Right lobe of liver (tissue), 6 donors: Measurements from ENCODE around the gene SERINC5. TPM values are rescaled to one million over a fixed set of nuclear protein-coding genes. Genes with fewer than 3 reads are reported as not detected.
A peak's percentile ranks its signal among the peaks of the same experiment; 100 is the strongest.

Experiments
- ATAC-seq, 4 donors: fragments of 200-7000 bp; cut with Tn5 transposase; one replicate each; pipeline ENCODE4 v1.9.1; 2020; ENCODE audit warnings: mild to moderate bottlenecking in 4 of 4, moderate library complexity in 4 of 4
- DNase-seq, 3 donors: peaks; one replicate each; pipeline ENCODE4 v3.0.0-alpha.2; 2020
- H3K27ac ChIP-seq, 3 donors: fragments of 200-600 bp; one replicate each; pipeline ENCODE4 v1.8.0; 2022
- H3K27me3 ChIP-seq, 2 donors: fragments of 200-600 bp; one replicate each; pipeline ENCODE4 v1.8.0; 2022
- H3K36me3 ChIP-seq, 4 donors: fragments of 200-600 bp; sonication (generic) in 1 of 4; one replicate each; pipeline versions ENCODE4 v1.5.1 to v1.8.0; 2017 to 2022; ENCODE audit warnings: control low read depth in 1 of 4
- H3K4me1 ChIP-seq, 4 donors: fragments of 200-600 bp; sonication (generic) in 1 of 4; one replicate each; pipeline versions ENCODE4 v1.5.1 to v1.8.0; 2017 to 2022; ENCODE audit warnings: control low read depth in 1 of 4
- H3K4me3 ChIP-seq, 3 donors: fragments of 200-600 bp; one replicate each; pipeline ENCODE4 v1.8.0; 2022
- H3K9me3 ChIP-seq, 4 donors: fragments of 200-600 bp; sonication (generic) in 1 of 4; one replicate each; pipeline versions ENCODE4 v1.5.1 to v1.8.0; 2017 to 2022; ENCODE audit warnings: control low read depth in 1 of 4
- POLR2A ChIP-seq: fragments of 450-650 bp; IDR thresholded peaks from one replicate; pipeline ENCODE4 v1.6.1; 2017; ENCODE audit warnings: antibody characterized with exemption, mild to moderate bottlenecking
- WGBS: methylation state at CpG from one replicate; pipeline ENCODE4 v1.1.6; 2018; ENCODE audit warnings: low coverage, low lambda C conversion rate; ENCODE audit not compliant: insufficient coverage; ENCODE audit errors: missing lambda C conversion rate; 5-methylcytosine and 5-hydroxymethylcytosine counted together
- intact Hi-C, 2 donors: fragments of 100-400 bp; cut with DNase I; formaldehyde crosslinking; loops; one replicate each; pipeline versions ENCODE4 v1.11.2 to v1.14.1; 2022
- total RNA-seq, 6 experiments: library from RNA; depleted of rRNA in 2 of 6; stranded (reverse); fragments of >200 nt in 2 of 6; fragmentation: NEBNext Ultra II Directional in 3 of 6; extraction: Animal tissue kit (Norgen Biotek cat#: 25700) in 3 of 6; gene quantifications; one replicate each; pipeline versions ENCODE4 v1.1.0 to v1.2.4, GENCODE V29; 2016 to 2023
- TF ChIP-seq, protein P1 (sequence below), 4 donors: fragments of 200-600 bp in 3 of 4; fragments of 450-650 bp in 1 of 4; IDR thresholded peaks; one replicate each; pipeline versions ENCODE4 v1.5.1 to v1.8.0; 2016 to 2022; ENCODE audit warnings: antibody characterized with exemption in 4 of 4, mild to moderate bottlenecking in 2 of 4
- donor health status: DM: no; HTN: yes; CAD: no.
- donor health status: DM: no; HTN: no; CAD: no.
- donor health status: DM: no; HTN: no; CAD: no.
- donor health status: DM: no; HTN: yes; CAD: no.
- donor health status: DM: no; HTN: yes; CAD: no.

SERINC5 gene
- total RNA-seq, 6 experiments from 2014 or later: 30.1 to 82.1 (median 57.9) TPM

DNA sequence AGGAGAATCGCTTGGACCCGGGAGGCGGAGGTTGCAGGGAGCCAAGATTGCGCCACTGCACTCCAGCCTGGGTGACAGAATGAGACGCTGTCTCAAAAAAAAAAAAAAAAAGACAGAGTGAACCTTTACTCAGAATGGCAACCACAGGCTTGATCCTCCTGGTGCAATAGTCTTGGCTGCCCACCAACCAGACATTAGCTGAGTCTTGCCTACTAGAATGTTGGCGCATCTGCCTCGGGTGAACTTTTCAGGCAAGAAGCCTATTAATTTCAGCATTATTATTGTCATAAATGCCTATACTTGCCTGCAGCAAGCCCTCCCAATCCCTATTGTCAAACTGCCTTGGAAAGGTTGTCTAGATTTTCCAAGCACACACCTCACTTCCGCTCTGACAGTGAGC is 4.2 kb downstream of the SERINC5 start:
- no peak for TF ChIP-seq POLR2A
- TF ChIP-seq, protein P1, sequence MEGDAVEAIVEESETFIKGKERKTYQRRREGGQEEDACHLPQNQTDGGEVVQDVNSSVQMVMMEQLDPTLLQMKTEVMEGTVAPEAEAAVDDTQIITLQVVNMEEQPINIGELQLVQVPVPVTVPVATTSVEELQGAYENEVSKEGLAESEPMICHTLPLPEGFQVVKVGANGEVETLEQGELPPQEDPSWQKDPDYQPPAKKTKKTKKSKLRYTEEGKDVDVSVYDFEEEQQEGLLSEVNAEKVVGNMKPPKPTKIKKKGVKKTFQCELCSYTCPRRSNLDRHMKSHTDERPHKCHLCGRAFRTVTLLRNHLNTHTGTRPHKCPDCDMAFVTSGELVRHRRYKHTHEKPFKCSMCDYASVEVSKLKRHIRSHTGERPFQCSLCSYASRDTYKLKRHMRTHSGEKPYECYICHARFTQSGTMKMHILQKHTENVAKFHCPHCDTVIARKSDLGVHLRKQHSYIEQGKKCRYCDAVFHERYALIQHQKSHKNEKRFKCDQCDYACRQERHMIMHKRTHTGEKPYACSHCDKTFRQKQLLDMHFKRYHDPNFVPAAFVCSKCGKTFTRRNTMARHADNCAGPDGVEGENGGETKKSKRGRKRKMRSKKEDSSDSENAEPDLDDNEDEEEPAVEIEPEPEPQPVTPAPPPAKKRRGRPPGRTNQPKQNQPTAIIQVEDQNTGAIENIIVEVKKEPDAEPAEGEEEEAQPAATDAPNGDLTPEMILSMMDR (IDR thresholded peaks at IDR 0.05): no peak
- intact Hi-C loops: no loop called here

DNA sequence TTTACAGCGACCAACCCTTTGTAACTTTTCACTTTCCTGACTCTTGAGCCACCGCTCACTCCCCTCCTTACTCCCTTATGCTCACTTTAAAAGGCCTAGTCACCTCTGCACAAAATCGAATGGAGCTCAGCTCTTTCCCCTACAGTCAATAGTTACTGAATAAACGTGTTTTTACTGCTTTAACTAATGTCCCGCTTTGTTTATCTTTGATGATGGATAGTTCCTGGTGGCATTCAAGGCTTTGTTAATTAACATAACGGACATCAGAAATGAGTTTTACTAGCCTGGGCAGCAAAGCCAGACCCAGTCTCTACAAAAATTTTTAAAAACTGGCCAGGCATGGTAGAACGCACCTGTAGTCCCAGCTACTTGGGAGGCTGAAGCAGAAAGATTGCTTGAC is 5.0 kb downstream of the SERINC5 start:
- Histone ChIP-seq H3K9me3 (no peaks in the 10 kb centered on the region), H3K4me3 (no peak overlapping the region), H3K27ac (no peak overlapping the region), H3K27me3 (no peaks in the 10 kb centered on the region), H3K36me3 (no peaks in the 10 kb centered on the region), H3K4me1 (peaks cover 0 to 57% (median 20%) of the 10 kb centered on the region in 4 donors)
- intact Hi-C loops: no loop called here
- TF ChIP-seq, protein P1 (IDR thresholded peaks at IDR 0.05): no peak
- TF ChIP-seq POLR2A: no peak
- ATAC-seq (peak in 1 of 4 donors; percentile 19), DNase-seq (no peak)
- WGBS: 47% methylated on average over 6 of the region's 7 CpGs

More for the DNA sequence above, 4.2 kb downstream of the SERINC5 start:
- no peaks in the 10 kb centered on the region for H3K27me3 ChIP-seq
- peak overlapping the region in 1 of 3 donors; percentile 97 for H3K27ac ChIP-seq
- H3K4me1 ChIP-seq: peaks cover 0 to 49% (median 18%) of the 10 kb centered on the region in 4 donors
- peak in 2 of 4 donors; percentile 2 to 46 for ATAC-seq
- no peak overlapping the region for H3K4me3 ChIP-seq
- H3K9me3 ChIP-seq: no peaks in the 10 kb centered on the region
- H3K36me3 ChIP-seq: no peaks in the 10 kb centered on the region
- DNase-seq: peak; percentile 57 to 90 (median 66)
- 33% methylated on average over 8 of the region's 8 CpGs for WGBS

DNA sequence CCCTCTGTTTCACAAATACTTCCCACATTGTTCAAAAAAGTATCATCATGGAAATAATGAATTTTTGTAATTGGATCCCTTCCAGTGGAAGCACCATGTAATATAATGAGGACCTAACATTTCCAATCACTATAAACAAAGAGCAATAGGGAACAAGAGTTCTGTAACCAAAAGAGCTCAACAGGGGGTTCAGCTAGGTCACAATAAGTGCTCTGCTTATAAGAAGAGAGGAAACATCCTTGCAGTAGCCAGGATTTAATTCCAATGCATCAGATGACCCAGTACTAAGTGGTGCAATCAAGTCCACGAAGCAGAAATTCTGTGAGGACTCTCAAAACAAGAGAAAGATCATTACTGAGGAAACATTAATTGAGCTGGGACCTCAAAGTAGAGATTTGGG is 5.9 kb downstream of the SERINC5 start:
- no peaks in the 10 kb centered on the region for H3K36me3 ChIP-seq
- no peak overlapping the region for H3K27ac ChIP-seq
- no peak for ATAC-seq
- no peak for DNase-seq
- no peaks in the 10 kb centered on the region for H3K27me3 ChIP-seq
- no peak overlapping the region for H3K4me3 ChIP-seq
- intact Hi-C loops: no loop called here
- peaks cover 0 to 58% (median 20%) of the 10 kb centered on the region in 4 donors for H3K4me1 ChIP-seq
- TF ChIP-seq, protein P1 (IDR thresholded peaks at IDR 0.05): no peak
- TF ChIP-seq POLR2A: no peak
- WGBS: 17% methylated on average over 1 of the region's 1 CpG
- H3K9me3 ChIP-seq: no peaks in the 10 kb centered on the region

DNA sequence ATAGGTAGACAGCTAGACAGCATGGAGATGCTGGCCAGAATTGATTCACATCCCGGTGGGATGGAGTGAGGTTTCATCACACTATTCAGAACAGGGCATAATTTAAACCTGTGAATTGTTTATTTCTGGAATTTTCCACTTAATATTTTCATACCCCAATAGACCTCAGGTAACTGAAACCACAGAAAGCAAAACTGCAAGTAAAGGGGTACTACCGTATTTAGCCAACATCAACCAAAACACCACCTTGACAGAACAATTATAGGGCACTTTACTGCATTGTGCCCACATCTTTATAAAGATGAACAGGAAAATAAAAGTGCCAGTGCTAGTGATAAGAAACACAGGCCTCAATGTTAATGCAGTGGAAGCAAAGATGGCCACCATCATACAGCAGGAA is 7.5 kb downstream of the SERINC5 start:
- no peaks in the 10 kb centered on the region for H3K9me3 ChIP-seq
- DNase-seq (no peak), ATAC-seq (no peak)
- WGBS: 63% methylated on average over 2 of the region's 2 CpGs
- H3K4me1 ChIP-seq: peaks cover 0 to 47% (median 19%) of the 10 kb centered on the region in 4 donors
- H3K27ac ChIP-seq: no peak overlapping the region
- H3K4me3 ChIP-seq: no peak overlapping the region
- no peaks in the 10 kb centered on the region for H3K27me3 ChIP-seq
- TF ChIP-seq, protein P1 (IDR thresholded peaks at IDR 0.05): no peak
- TF ChIP-seq POLR2A: no peak
- intact Hi-C loops: no loop called here
- no peaks in the 10 kb centered on the region for H3K36me3 ChIP-seq
